ENCODE measurements around the gene JSRP1. TPM values are rescaled to one million over a fixed set of nuclear protein-coding genes. Genes with fewer than 3 reads are reported as not detected.

JSRP1 gene
- total RNA-seq, 2 experiments from 2014 or later: 0.39 to 0.75 TPM

- ChIA-PET CTCF (interaction anchor here (0.7 kb wide), 1 partner anchor 19 kb away, joined by 3 read pairs; no protein-coding TSS in a partner anchor), POLR2A (no interaction called here)
- Mint-ChIP-seq H3K4me1 (peaks cover 50% of the 10 kb centered on the region), H3K27me3 (no peaks in the 10 kb centered on the region), H3K27ac (no peak overlapping the region), H3K9me3 (ENCODE audit: low read depth) (no peaks in the 10 kb centered on the region), H3K4me3 (no peak overlapping the region), H3K36me3 (ENCODE audit: low read depth) (peaks cover 64% of the 10 kb centered on the region)
- ATAC-seq: no peak
- intact Hi-C loops (cut with DNase I, micrococcal nuclease): no loop called here
- DNase-seq: no peak
Observed at GRCh38 chr19:2242092-2242537, 14.1 kb downstream of the JSRP1 start.

GRCh38 chr19:2240881-2241760 is 15.1 kb downstream of the JSRP1 start:
- peaks cover 51% of the 10 kb centered on the region for H3K4me1 Mint-ChIP-seq
- no peak for DNase-seq
- ATAC-seq: no peak
- H3K27me3 Mint-ChIP-seq: no peaks in the 10 kb centered on the region
- POLR2A ChIA-PET: interaction anchor here (0.7 kb wide), 1 partner anchor 34 kb away, joined by 3 read pairs; no protein-coding TSS in a partner anchor
- no peaks in the 10 kb centered on the region for H3K9me3 Mint-ChIP-seq (ENCODE audit: low read depth)
- peak overlapping the region; percentile 94 for H3K4me3 Mint-ChIP-seq
- CTCF ChIA-PET: interaction anchor here (0.7 to 4.5 kb wide), 4 partner anchors 12 to 33 kb away, joined by 3 to 52 read pairs (median 6); no protein-coding TSS in a partner anchor
- H3K27ac Mint-ChIP-seq: peak overlapping the region; percentile 78
- H3K36me3 Mint-ChIP-seq (ENCODE audit: low read depth): peaks cover 66% of the 10 kb centered on the region
- intact Hi-C loops (cut with DNase I, micrococcal nuclease): no loop called here

- H3K27ac Mint-ChIP-seq: peak overlapping the region; percentile 79
- H3K9me3 Mint-ChIP-seq (ENCODE audit: low read depth): no peaks in the 10 kb centered on the region
- H3K27me3 Mint-ChIP-seq: no peaks in the 10 kb centered on the region
- peak; percentile 52 for DNase-seq
- H3K36me3 Mint-ChIP-seq (ENCODE audit: low read depth): peaks cover 62% of the 10 kb centered on the region
- H3K4me3 Mint-ChIP-seq: peak overlapping the region; percentile 94
- intact Hi-C loops (cut with DNase I, micrococcal nuclease): loop anchor here (2.0 to 10.0 kb wide), 4 partner anchors 13 to 497 kb away; no protein-coding TSS in a partner anchor
- no peak for ATAC-seq
- H3K4me1 Mint-ChIP-seq: peaks cover 53% of the 10 kb centered on the region
- ChIA-PET POLR2A (interaction anchor here (0.5 to 1.9 kb wide), 4 partner anchors 8 to 174 kb away, joined by 3 to 11 read pairs (median 6); partner anchors contain the start of gene AMH), CTCF (interaction anchor here (0.7 to 4.5 kb wide), 7 partner anchors 10 to 294 kb away, joined by 3 to 52 read pairs (median 5); no protein-coding TSS in a partner anchor)
Observed at GRCh38 chr19:2239771-2240770, 16.1 kb downstream of the JSRP1 start.

GRCh38 chr19:2239173-2239572 is 17.0 kb downstream of the JSRP1 start:
- intact Hi-C loops (cut with DNase I, micrococcal nuclease): loop anchor here (2.0 to 10.0 kb wide), 4 partner anchors 14 to 498 kb away; no protein-coding TSS in a partner anchor
- Mint-ChIP-seq H3K4me1 (peaks cover 62% of the 10 kb centered on the region), H3K27ac (peak overlapping the region; percentile 90), H3K36me3 (ENCODE audit: low read depth) (peaks cover 61% of the 10 kb centered on the region), H3K9me3 (ENCODE audit: low read depth) (no peaks in the 10 kb centered on the region), H3K4me3 (peak overlapping the region; percentile 94), H3K27me3 (no peaks in the 10 kb centered on the region)
- ATAC-seq (no peak), DNase-seq (no peak)
- POLR2A ChIA-PET: interaction anchor here (0.7 to 1.9 kb wide), 3 partner anchors 8 to 18 kb away, joined by 3 to 11 read pairs (median 7); partner anchors contain the start of gene AMH
- CTCF ChIA-PET: interaction anchor here (0.6 to 4.5 kb wide), 10 partner anchors 9 to 293 kb away, joined by 3 to 52 read pairs (median 4); no protein-coding TSS in a partner anchor

GRCh38 chr19:2237869-2238153 is 18.4 kb downstream of the JSRP1 start:
- no peaks in the 10 kb centered on the region for H3K27me3 Mint-ChIP-seq
- ATAC-seq: no peak

GRCh38 chr19:2237051-2237868 is 19.0 kb downstream of the JSRP1 start:
- ATAC-seq (no peak), DNase-seq (no peak)
- Mint-ChIP-seq H3K27me3 (no peaks in the 10 kb centered on the region), H3K4me1 (peaks cover 58% of the 10 kb centered on the region), H3K4me3 (peak overlapping the region; percentile 94), H3K36me3 (ENCODE audit: low read depth) (peaks cover 65% of the 10 kb centered on the region), H3K9me3 (ENCODE audit: low read depth) (no peaks in the 10 kb centered on the region), H3K27ac (peak overlapping the region; percentile 90)
- POLR2A ChIA-PET: interaction anchor here (1.1 to 1.2 kb wide), 2 partner anchors 13 to 85 kb away, joined by 3 to 4 read pairs; no protein-coding TSS in a partner anchor
- CTCF ChIA-PET: interaction anchor here (0.5 to 4.5 kb wide), 4 partner anchors 23 to 180 kb away, joined by 3 to 52 read pairs (median 6); no protein-coding TSS in a partner anchor
- intact Hi-C loops (cut with DNase I, micrococcal nuclease): loop anchor here (2.0 to 10.0 kb wide), 6 partner anchors 86 to 500 kb away; partner anchors contain the start of genes AP3D1 (in 1 of the 2) and LMNB2 (in 1 of the 2)

More at GRCh38 chr19:2237869-2238153, 18.4 kb downstream of the JSRP1 start:
- intact Hi-C loops (cut with DNase I, micrococcal nuclease): loop anchor here (2.0 to 10.0 kb wide), 7 partner anchors 15 to 499 kb away; partner anchors contain the start of genes AP3D1 (in 1 of the 2) and LMNB2 (in 1 of the 2)
- Mint-ChIP-seq H3K4me3 (peak overlapping the region; percentile 94), H3K36me3 (ENCODE audit: low read depth) (peaks cover 67% of the 10 kb centered on the region), H3K9me3 (ENCODE audit: low read depth) (no peaks in the 10 kb centered on the region), H3K27ac (peak overlapping the region; percentile 90), H3K4me1 (peaks cover 64% of the 10 kb centered on the region)
- CTCF ChIA-PET: interaction anchor here (0.5 to 4.5 kb wide), 5 partner anchors 22 to 179 kb away, joined by 3 to 52 read pairs (median 8); no protein-coding TSS in a partner anchor
- no peak for DNase-seq
- POLR2A ChIA-PET: interaction anchor here (0.6 to 1.2 kb wide), 3 partner anchors 12 to 1304 kb away, joined by 3 to 9 read pairs (median 4); no protein-coding TSS in a partner anchor

GRCh38 chr19:2236314-2237050 is 19.7 kb downstream of the JSRP1 start, which contains the start of the genes PLEKHJ1 and SF3A2:
PLEKHJ1 (minus strand) TSS chr19:2236329; CDS start chr19:2236248, 81 bp downstream.
SF3A2 (plus strand) TSS chr19:2236824; CDS start chr19:2243419, 6,595 bp downstream.
- H3K4me1 Mint-ChIP-seq: peaks cover 52% of the 10 kb centered on the region

GRCh38 chr19:2236064-2236313 is 20.2 kb downstream of the JSRP1 start:
- no peak for DNase-seq
- H3K27ac Mint-ChIP-seq: peak overlapping the region; percentile 97
- H3K4me3 Mint-ChIP-seq: peak overlapping the region; percentile 94
- intact Hi-C loops (cut with DNase I, micrococcal nuclease): loop anchor here (1.0 to 10.0 kb wide), 24 partner anchors 22 to 949 kb away; partner anchors contain the start of genes AP3D1 (in 2 of the 2), ADAT3 (in 1 of the 2), CSNK1G2 (in 1 of the 2) and DAZAP1 (in 1 of the 2)
- ATAC-seq: no peak
- no peaks in the 10 kb centered on the region for H3K9me3 Mint-ChIP-seq (ENCODE audit: low read depth)
- CTCF ChIA-PET: interaction anchor here (0.6 to 1.5 kb wide), 4 partner anchors 19 to 156 kb away, joined by 3 to 7 read pairs (median 4); no protein-coding TSS in a partner anchor
- H3K4me1 Mint-ChIP-seq: peaks cover 47% of the 10 kb centered on the region
- H3K27me3 Mint-ChIP-seq: no peaks in the 10 kb centered on the region
- H3K36me3 Mint-ChIP-seq (ENCODE audit: low read depth): peaks cover 57% of the 10 kb centered on the region
- POLR2A ChIA-PET: interaction anchor here (0.9 to 1.7 kb wide), 2 partner anchors 20 to 36 kb away, joined by 3 to 4 read pairs; no protein-coding TSS in a partner anchor

More at GRCh38 chr19:2236314-2237050, 19.7 kb downstream of the JSRP1 start, which contains the start of the genes PLEKHJ1 and SF3A2:
- H3K27me3 Mint-ChIP-seq: no peaks in the 10 kb centered on the region
- peak; percentile 87 for ATAC-seq
- CTCF ChIA-PET: interaction anchor here (0.6 to 4.5 kb wide), 5 partner anchors 18 to 156 kb away, joined by 3 to 52 read pairs (median 6); no protein-coding TSS in a partner anchor
- H3K4me3 Mint-ChIP-seq: peak within 1 kb of the TSS; percentile 94
- H3K9me3 Mint-ChIP-seq (ENCODE audit: low read depth): no peaks in the 10 kb centered on the region
- peak within 1 kb of the TSS; percentile 97 for H3K27ac Mint-ChIP-seq
- peak; percentile 99 for DNase-seq
- POLR2A ChIA-PET: interaction anchor here (0.9 to 1.7 kb wide), 3 partner anchors 13 to 36 kb away, joined by 3 to 4 read pairs (median 4); no protein-coding TSS in a partner anchor
- intact Hi-C loops (cut with DNase I, micrococcal nuclease): loop anchor here (1.0 to 10.0 kb wide), 24 partner anchors 22 to 949 kb away; partner anchors contain the start of genes AP3D1 (in 2 of the 2), ADAT3 (in 1 of the 2), CSNK1G2 (in 1 of the 2) and DAZAP1 (in 1 of the 2)
- H3K36me3 Mint-ChIP-seq (ENCODE audit: low read depth): peaks cover 62% of the 10 kb centered on the region
